BJ (cell line): Measurements from ENCODE around the gene ABCB11. TPM values are rescaled to one million over a fixed set of nuclear protein-coding genes. Genes with fewer than 3 reads are reported as not detected.
"Not testable (repeated sequence)": the region's sequence is repeated elsewhere in the genome, so short reads cannot be mapped to it uniquely, and the experiment has no call there.

ENCODE experiments used
- CTCF ChIA-PET: fragments of 350-600 bp; formaldehyde crosslinking; extraction: SDS; loops from one replicate; lab custom pipeline; 2021; ENCODE audit warnings: antibody characterized with exemption, inconsistent platforms; lab: Yijun Ruan, JAX
- POLR2A ChIA-PET: fragments of 300-600 bp; sonication (Branson Sonifier 250); formaldehyde crosslinking; extraction: SDS; loops from one replicate; lab custom pipeline; 2021; ENCODE audit warnings: antibody characterized with exemption; lab: Charles Lee
- DNase-seq: peaks from one replicate; pipeline ENCODE4 v3.0.0-alpha.2; 2011; ENCODE audit warnings: low read depth
- H3K27me3 ChIP-seq: 2 replicates; pipeline ENCODE4 v1.6.0; 2011; ENCODE audit warnings: low read length; ENCODE audit not compliant: control insufficient read depth, insufficient read depth
- H3K36me3 ChIP-seq: 2 replicates; pipeline ENCODE4 v1.5.1; 2011; ENCODE audit warnings: low read length; ENCODE audit not compliant: control insufficient read depth, insufficient read depth
- H3K4me3 ChIP-seq: 2 replicates; pipeline ENCODE4 v1.5.1; 2011; ENCODE audit warnings: low read depth, mild to moderate bottlenecking, control low read depth, low read length
- polyA plus RNA-seq: library from polyadenylated mRNA; depleted of rRNA; stranded (reverse); fragments of >200 nt; gene quantifications from 2 replicates; pipeline ENCODE4 v1.2.3, GENCODE V29; 2011
- TF ChIP-seq, protein P1 (sequence below): IDR thresholded peaks from 2 replicates; pipeline ENCODE4 v1.5.1; 2011; ENCODE audit warnings: low read depth, mild to moderate bottlenecking, control low read depth, inconsistent platforms, low read length, moderate library complexity; ENCODE audit not compliant: insufficient read depth

Gene ABCB11
- polyA plus RNA-seq, 1 experiment = not detected

DNA sequence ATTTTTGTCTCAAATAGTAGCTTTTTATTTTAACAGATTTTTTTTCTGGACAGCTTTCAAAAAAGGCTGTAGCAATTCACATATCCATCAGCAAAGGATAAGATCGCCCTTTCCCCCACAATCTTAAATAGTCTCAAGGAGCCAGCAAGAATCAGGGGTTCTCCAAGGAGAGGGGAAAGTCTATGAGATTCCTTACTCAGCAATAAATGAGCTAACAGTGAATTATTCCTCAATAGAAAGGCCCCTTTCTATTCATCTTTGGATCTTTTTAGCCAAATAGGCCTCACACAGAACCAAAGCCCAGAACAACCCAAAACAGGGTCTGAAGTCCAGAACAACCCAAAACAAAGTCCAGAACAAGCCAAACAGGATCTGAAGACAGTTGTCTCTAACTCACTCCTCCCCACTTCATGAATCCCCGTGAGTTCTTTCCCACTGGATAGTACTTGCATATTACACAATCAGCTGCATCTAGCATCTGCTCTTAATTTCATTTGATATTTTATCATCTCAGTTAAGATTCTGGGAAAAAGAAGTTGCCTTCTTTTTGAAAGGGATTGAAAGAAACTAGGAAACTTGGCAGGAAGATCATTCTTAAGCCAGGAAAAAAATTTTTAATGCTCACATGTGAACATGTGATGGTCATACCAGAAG lies 34.9 kb upstream of the ABCB11 start:
- Histone ChIP-seq H3K27me3 (no peaks in the 10 kb centered on the region), H3K36me3 (no peaks in the 10 kb centered on the region), H3K4me3 (no peak overlapping the region)
- POLR2A ChIA-PET = no interaction called here
- TF ChIP-seq, protein P1, sequence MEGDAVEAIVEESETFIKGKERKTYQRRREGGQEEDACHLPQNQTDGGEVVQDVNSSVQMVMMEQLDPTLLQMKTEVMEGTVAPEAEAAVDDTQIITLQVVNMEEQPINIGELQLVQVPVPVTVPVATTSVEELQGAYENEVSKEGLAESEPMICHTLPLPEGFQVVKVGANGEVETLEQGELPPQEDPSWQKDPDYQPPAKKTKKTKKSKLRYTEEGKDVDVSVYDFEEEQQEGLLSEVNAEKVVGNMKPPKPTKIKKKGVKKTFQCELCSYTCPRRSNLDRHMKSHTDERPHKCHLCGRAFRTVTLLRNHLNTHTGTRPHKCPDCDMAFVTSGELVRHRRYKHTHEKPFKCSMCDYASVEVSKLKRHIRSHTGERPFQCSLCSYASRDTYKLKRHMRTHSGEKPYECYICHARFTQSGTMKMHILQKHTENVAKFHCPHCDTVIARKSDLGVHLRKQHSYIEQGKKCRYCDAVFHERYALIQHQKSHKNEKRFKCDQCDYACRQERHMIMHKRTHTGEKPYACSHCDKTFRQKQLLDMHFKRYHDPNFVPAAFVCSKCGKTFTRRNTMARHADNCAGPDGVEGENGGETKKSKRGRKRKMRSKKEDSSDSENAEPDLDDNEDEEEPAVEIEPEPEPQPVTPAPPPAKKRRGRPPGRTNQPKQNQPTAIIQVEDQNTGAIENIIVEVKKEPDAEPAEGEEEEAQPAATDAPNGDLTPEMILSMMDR = no peak
- CTCF ChIA-PET = interaction anchor here (1.5 kb wide), 1 partner anchor 9 kb away, joined by 3 read pairs; no protein-coding TSS in a partner anchor
- DNase-seq = no peak

DNA sequence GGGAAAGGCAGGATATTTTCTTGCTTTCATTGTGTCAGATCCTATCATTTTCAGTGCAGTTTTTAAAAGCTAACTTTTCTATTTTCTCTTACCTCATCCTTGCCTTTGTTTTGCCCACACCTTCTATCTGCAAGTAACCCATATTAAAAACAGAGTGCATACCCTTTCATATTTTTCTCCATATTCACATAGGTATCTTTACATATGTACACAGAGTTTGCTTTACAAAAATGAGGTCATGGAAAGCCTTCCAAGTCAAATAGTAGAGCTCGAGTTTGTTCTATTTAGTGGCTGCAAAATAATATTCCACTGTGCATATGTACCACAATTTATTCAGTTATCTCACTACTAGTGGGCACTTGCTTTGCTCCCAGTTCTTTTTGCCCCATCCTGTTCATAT lies 34.3 kb upstream of the ABCB11 start:
- Histone ChIP-seq H3K36me3 (no peaks in the 10 kb centered on the region), H3K27me3 (no peaks in the 10 kb centered on the region), H3K4me3 (no peak overlapping the region)
- TF ChIP-seq, protein P1 = no peak
- POLR2A ChIA-PET = no interaction called here
- no peak for DNase-seq
- CTCF ChIA-PET = interaction anchor here (1.5 kb wide), 1 partner anchor 9 kb away, joined by 3 read pairs; no protein-coding TSS in a partner anchor

DNA sequence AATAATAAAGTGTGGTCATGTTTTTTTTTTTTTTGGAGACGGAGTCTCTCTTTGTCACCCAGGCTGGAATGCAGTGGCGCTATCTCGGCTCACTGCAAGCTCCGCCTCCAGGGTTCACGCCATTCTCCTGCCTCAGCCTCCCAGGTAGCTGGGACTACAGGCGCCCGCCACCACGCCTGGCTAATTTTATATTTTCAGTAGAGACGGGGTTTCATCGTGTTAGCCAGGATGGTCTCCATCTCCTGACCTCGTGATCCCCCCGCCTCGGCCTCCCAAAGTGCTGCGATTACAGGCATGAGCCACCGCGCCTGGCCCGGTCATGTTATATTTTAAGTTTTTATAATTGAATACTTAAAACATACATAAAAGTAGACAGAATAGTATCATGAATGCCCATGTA lies 33.1 kb upstream of the ABCB11 start:
- DNase-seq, POLR2A ChIA-PET, H3K27me3 ChIP-seq, CTCF ChIA-PET, H3K4me3 ChIP-seq, H3K36me3 ChIP-seq: not testable (repeated sequence)

DNA sequence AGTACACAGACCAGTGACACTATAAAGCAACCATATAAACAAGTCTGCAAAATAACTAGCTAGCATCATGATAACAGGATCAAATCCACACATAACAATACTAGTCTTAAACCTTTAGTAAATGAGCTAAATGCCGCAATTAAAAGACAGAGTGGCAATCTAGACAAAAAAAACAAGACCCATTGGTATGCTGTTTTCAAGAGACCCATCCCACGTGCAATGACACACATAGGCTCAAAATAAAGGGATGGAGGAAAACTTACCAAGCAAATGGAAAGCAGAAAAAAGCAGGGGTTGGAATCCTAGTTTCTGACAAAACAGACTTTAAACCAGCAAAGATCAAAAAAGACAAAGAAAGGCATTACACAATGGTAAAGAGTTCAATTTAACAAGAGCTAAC lies 23.5 kb upstream of the ABCB11 start:
- POLR2A ChIA-PET, CTCF ChIA-PET, H3K4me3 ChIP-seq: not testable (repeated sequence)

DNA sequence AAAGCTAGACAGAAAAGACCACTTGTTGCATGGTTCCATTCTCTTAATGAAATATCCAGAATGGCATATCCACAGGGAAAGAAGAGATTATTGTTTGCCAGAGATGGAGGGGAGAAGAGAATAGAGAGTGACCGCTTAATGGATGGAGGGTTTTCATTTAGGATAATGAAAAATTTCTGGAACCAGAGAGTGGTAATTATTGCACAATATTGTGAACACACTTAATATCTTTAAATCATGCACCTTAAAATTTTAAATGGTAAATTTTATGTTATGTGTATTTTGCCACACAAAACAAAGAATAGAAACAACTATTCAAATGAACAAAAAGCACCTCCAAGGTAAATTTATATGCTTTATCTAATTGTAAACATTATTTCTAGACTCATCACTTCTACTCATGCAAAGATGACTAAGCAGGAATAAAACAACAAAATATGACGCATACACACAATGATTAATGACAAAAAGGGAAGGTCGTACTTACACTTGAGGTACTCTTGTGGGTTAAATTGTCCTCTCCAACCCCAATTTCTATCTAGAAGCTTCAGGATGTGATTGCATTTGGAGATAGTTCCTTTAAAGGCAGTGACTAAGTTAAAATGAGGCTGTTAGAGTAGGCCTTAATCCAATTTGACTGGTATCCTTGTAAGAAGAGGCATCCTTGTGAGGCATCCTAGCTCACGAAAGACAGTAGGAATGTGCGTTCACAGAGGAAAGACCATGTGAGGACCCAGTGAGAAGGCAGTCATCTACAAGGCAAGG lies 19.5 kb upstream of the ABCB11 start:
- H3K27me3 ChIP-seq = no peaks in the 10 kb centered on the region
- POLR2A ChIA-PET = no interaction called here
- CTCF ChIA-PET = no interaction called here
- no peaks in the 10 kb centered on the region for H3K36me3 ChIP-seq
- no peak overlapping the region for H3K4me3 ChIP-seq
- no peak for DNase-seq
- TF ChIP-seq, protein P1 = no peak

More for the DNA sequence above, 23.5 kb upstream of the ABCB11 start:
- not testable (repeated sequence) for H3K27me3 ChIP-seq, H3K36me3 ChIP-seq, DNase-seq

DNA sequence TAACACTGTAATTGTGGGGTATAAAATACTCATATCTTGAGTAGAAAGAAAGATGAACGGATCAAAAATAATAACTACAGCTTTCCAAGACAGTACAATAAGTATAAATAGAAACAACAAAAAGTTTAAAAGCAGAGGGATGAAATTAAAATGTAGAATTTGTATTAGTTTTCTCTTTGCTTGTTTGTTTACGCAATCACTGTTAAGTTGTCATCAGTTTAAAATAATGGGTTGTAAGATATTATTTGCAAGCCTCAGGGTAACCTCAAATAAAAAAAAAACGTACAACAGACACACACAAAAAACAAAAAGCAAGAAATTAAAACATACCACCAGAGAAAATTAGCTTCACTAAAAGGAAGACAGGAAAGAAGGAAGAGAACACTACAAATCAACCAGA lies 18.0 kb upstream of the ABCB11 start:
- TF ChIP-seq, protein P1 = no peak
- H3K27me3 ChIP-seq = no peaks in the 10 kb centered on the region
- no peak for DNase-seq
- no peaks in the 10 kb centered on the region for H3K36me3 ChIP-seq
- H3K4me3 ChIP-seq = no peak overlapping the region
- ChIA-PET CTCF (no interaction called here), POLR2A (no interaction called here)
